NB4 (cell line): ENCODE data around the gene COL23A1.

Experiments used
- POLR2A ChIP-seq: IDR thresholded peaks from 2 replicates; pipeline ENCODE4 v1.6.1; 2011; ENCODE audit warnings: mild to moderate bottlenecking; ENCODE audit not compliant: insufficient read length; ENCODE audit errors: extremely low read depth
- TF ChIP-seq, protein P1 (sequence below): IDR thresholded peaks from one replicate; pipeline ENCODE4 v1.5.1; 2012; ENCODE audit warnings: low read depth, low read length

DNA sequence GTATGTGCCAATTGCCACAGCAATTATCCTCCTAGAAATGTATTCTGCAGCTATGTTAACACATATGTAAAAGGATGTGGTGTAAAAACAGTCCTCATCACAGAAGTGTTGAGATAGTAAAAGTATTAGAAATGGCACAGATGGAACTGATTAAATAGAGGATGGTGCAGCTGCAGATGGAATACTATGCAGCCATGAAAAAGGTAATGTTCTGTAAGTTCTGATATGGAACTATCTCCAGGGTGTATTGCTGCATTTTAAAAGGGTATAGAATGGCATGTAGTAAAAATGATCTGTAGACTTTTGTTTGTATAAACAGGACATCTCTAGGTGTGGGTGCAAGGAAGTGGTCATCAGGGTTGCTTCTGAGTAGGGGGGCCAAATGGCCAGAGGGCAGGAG, 294.6 kb downstream of the COL23A1 start:
- TF ChIP-seq, protein P1, sequence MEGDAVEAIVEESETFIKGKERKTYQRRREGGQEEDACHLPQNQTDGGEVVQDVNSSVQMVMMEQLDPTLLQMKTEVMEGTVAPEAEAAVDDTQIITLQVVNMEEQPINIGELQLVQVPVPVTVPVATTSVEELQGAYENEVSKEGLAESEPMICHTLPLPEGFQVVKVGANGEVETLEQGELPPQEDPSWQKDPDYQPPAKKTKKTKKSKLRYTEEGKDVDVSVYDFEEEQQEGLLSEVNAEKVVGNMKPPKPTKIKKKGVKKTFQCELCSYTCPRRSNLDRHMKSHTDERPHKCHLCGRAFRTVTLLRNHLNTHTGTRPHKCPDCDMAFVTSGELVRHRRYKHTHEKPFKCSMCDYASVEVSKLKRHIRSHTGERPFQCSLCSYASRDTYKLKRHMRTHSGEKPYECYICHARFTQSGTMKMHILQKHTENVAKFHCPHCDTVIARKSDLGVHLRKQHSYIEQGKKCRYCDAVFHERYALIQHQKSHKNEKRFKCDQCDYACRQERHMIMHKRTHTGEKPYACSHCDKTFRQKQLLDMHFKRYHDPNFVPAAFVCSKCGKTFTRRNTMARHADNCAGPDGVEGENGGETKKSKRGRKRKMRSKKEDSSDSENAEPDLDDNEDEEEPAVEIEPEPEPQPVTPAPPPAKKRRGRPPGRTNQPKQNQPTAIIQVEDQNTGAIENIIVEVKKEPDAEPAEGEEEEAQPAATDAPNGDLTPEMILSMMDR: no peak
- TF ChIP-seq POLR2A: no peak
